GM18502 (cell line): Measurements from ENCODE around the gene GATA2.

Experiments
- ATAC-seq: cut with Tn5 transposase; IDR thresholded peaks from one replicate; pipeline ENCODE4 v1.9.1; 2021; ENCODE audit warnings: mild to moderate bottlenecking; ENCODE audit not compliant: unreplicated experiment, poor library complexity

The GATA2 gene

GRCh38 chr3:128492671-128493569, at the start of gene GATA2:
Gene GATA2 (minus strand): TSS chr3:128493201. CDS start chr3:128487031, 6,170 bp downstream.
- no peak for ATAC-seq

GRCh38 chr3:128541246-128541645, 48.2 kb upstream of the GATA2 start:
- no peak for ATAC-seq

- ATAC-seq, result no peak
Observed at GRCh38 chr3:128539376-128539775, 46.4 kb upstream of the GATA2 start.

- ATAC-seq, result no peak
Observed at GRCh38 chr3:128537091-128537703, 44.2 kb upstream of the GATA2 start.

GRCh38 chr3:128532012-128532983, 39.3 kb upstream of the GATA2 start:
- ATAC-seq, result no peak

- ATAC-seq, result no peak
Observed at GRCh38 chr3:128524374-128525299, 31.6 kb upstream of the GATA2 start.

- ATAC-seq, result no peak
Observed at GRCh38 chr3:128523591-128523990, 30.6 kb upstream of the GATA2 start.

- ATAC-seq, result no peak
Observed at GRCh38 chr3:128521715-128522114, 28.7 kb upstream of the GATA2 start.

- no peak for ATAC-seq
Observed at GRCh38 chr3:128518587-128519490, 25.8 kb upstream of the GATA2 start.

- ATAC-seq, result no peak
Observed at GRCh38 chr3:128517648-128518047, 24.6 kb upstream of the GATA2 start.

GRCh38 chr3:128515967-128516366, 23.0 kb upstream of the GATA2 start:
- ATAC-seq, result no peak

GRCh38 chr3:128508852-128509251, 15.9 kb upstream of the GATA2 start:
- ATAC-seq, result no peak

GRCh38 chr3:128506754-128507153, 13.8 kb upstream of the GATA2 start:
- ATAC-seq, result no peak

- ATAC-seq, result no peak
Observed at GRCh38 chr3:128505771-128506170, 12.8 kb upstream of the GATA2 start.

GRCh38 chr3:128504963-128505730, 12.1 kb upstream of the GATA2 start:
- no peak for ATAC-seq

GRCh38 chr3:128504533-128504915, 11.5 kb upstream of the GATA2 start:
- ATAC-seq, result no peak

- no peak for ATAC-seq
Observed at GRCh38 chr3:128503751-128504532, 10.9 kb upstream of the GATA2 start.
